HCT116 (cell line): ENCODE measurements around the gene HDHD5. TPM values are rescaled to one million over a fixed set of nuclear protein-coding genes. Genes with fewer than 3 reads are reported as not detected.

ENCODE experiments used
- ATAC-seq: fragments of 200-7000 bp; cut with Tn5 transposase; 2 replicates; pipeline ENCODE4 v1.9.1; 2020; ENCODE audit warnings: mild to moderate bottlenecking, moderate library complexity
- BruUV-seq: library from RNA; stranded (reverse); fragments of 400-500 nt; replicated peaks from 2 replicates; lab custom pipeline; 2021; lab: Mats Ljungman, UMichigan
- CTCF ChIA-PET: fragments of 300-600 bp; sonication (Branson Sonifier 250); formaldehyde crosslinking; loops from one replicate; lab custom pipeline; 2021; ENCODE audit warnings: antibody characterized with exemption; lab: Charles Lee
- POLR2A ChIA-PET: fragments of 300-600, 350-600 bp; sonication (Branson Sonifier 250); formaldehyde crosslinking; loops from one replicate; lab custom pipeline; 2021; ENCODE audit warnings: antibody characterized with exemption; lab: Charles Lee
- RAD21 ChIA-PET, 2 experiments: fragments of 300-600 bp; sonication (Branson Sonifier 250); formaldehyde crosslinking; loops; one replicate each; lab custom pipeline; 2023; ENCODE audit warnings: low total read pairs in 2 of 2; ENCODE audit not compliant: uncharacterized antibody in 2 of 2, unreplicated experiment in 2 of 2, low non-redundant PET in 1 of 2; lab: Charles Lee
- DNase-seq: peaks from one replicate; pipeline ENCODE4 v3.0.0-alpha.2; 2010; ENCODE audit warnings: low read depth, low spot score
- H2AFZ ChIP-seq: fragments of 200-600 bp; shearing (Covaris generic), sonication (generic); 2 replicates; pipeline ENCODE4 v1.6.1; 2017; ENCODE audit warnings: low read depth, mixed run types, mixed read lengths, antibody characterized with exemption, low read length; ENCODE audit not compliant: poor library complexity, severe bottlenecking
- H3K27ac ChIP-seq: 2 replicates; pipeline ENCODE4 v1.5.1; 2012; ENCODE audit warnings: low read depth, low read length
- H3K27me3 ChIP-seq: fragments of 200-600 bp; sonication (generic); 2 replicates; pipeline ENCODE4 v1.6.1; 2016; ENCODE audit warnings: mixed run types, low read length, mixed read lengths; ENCODE audit not compliant: insufficient read depth
- H3K36me3 ChIP-seq, 2 experiments: fragments of 200-500 bp in 1 of 2; fragments of 200-600 bp in 1 of 2; sonication (Bioruptor generic) in 1 of 2; sonication (generic) in 1 of 2; 2 replicates each; pipeline versions ENCODE4 v1.5.1 to v1.6.1; 2014 to 2016; ENCODE audit warnings: low read length in 2 of 2, inconsistent platforms in 1 of 2, mixed read lengths in 1 of 2, mixed run types in 1 of 2; ENCODE audit not compliant: insufficient read depth in 2 of 2, control insufficient read depth in 1 of 2
- H3K4me1 ChIP-seq, 2 experiments: fragments of 200-600 bp in 1 of 2; sonication (generic) in 1 of 2; 2 replicates each; pipeline versions ENCODE4 v1.5.1 to v1.6.1; 2012 to 2017; ENCODE audit warnings: low read length in 2 of 2, inconsistent platforms in 1 of 2, mild to moderate bottlenecking in 1 of 2, mixed read lengths in 1 of 2, mixed run types in 1 of 2, moderate library complexity in 1 of 2; ENCODE audit not compliant: insufficient read depth in 2 of 2, control insufficient read depth in 1 of 2
- H3K4me2 ChIP-seq: fragments of 200-600 bp; sonication (generic); 2 replicates; pipeline ENCODE4 v1.6.1; 2017; ENCODE audit warnings: mixed run types, low read length, mixed read lengths
- H3K4me3 ChIP-seq, 2 experiments: fragments of 200-600 bp in 1 of 2; sonication (generic) in 1 of 2; replicated peaks in 1 of 2; 2 replicates each; pipeline ENCODE4 v1.5.1; 2011 to 2016; ENCODE audit warnings: low read length in 2 of 2, control low read depth in 1 of 2, low read depth in 1 of 2, mild to moderate bottlenecking in 1 of 2, mixed read lengths in 1 of 2, mixed run types in 1 of 2
- H3K79me2 ChIP-seq: fragments of 200-600 bp; sonication (generic); 2 replicates; pipeline ENCODE4 v1.6.1; 2017; ENCODE audit warnings: mild to moderate bottlenecking, mixed run types, low read length, moderate library complexity, mixed read lengths; ENCODE audit not compliant: insufficient read depth
- H3K9ac ChIP-seq: fragments of 200-600 bp; sonication (generic); 2 replicates; pipeline ENCODE4 v1.6.1; 2016; ENCODE audit warnings: low read length, mixed read lengths
- H3K9me2 ChIP-seq: fragments of 200-600 bp; sonication (generic), shearing (Covaris generic); 2 replicates; pipeline ENCODE4 v1.6.1; 2017; ENCODE audit warnings: mixed run types, mild to moderate bottlenecking, moderate library complexity; ENCODE audit not compliant: insufficient read depth
- H3K9me3 ChIP-seq, 2 experiments: fragments of 200-500 bp in 1 of 2; fragments of 200-600 bp in 1 of 2; sonication (Bioruptor generic) in 1 of 2; sonication (generic) in 1 of 2; 2 replicates each; pipeline ENCODE4 v1.6.1; 2014 to 2017; ENCODE audit warnings: low read length in 2 of 2, mixed read lengths in 2 of 2, inconsistent platforms in 1 of 2, low read depth in 1 of 2, mild to moderate bottlenecking in 1 of 2, mixed run types in 1 of 2, moderate library complexity in 1 of 2; ENCODE audit not compliant: control insufficient read depth in 1 of 2, insufficient read depth in 1 of 2
- H4K20me1 ChIP-seq: fragments of 200-600 bp; sonication (generic), shearing (Covaris generic); 2 replicates; pipeline ENCODE4 v1.6.1; 2017; ENCODE audit warnings: mixed run types, mild to moderate bottlenecking, moderate library complexity; ENCODE audit not compliant: insufficient read depth
- ATF3 ChIP-seq: IDR thresholded peaks from 2 replicates; pipeline ENCODE4 v1.6.1; 2012
- CEBPB ChIP-seq: IDR thresholded peaks from 2 replicates; pipeline ENCODE4 v1.6.1; 2012; ENCODE audit warnings: low read depth
- EGR1 ChIP-seq: IDR thresholded peaks from 2 replicates; pipeline ENCODE4 v1.6.1; 2012; ENCODE audit warnings: low read depth
- EZH2 ChIP-seq: fragments of 200-600 bp; sonication (generic); IDR thresholded peaks from 2 replicates; pipeline ENCODE4 v1.6.1; 2017; ENCODE audit warnings: antibody characterized with exemption, mixed run types
- EZH2phosphoT487 ChIP-seq: fragments of 200-600 bp; IDR thresholded peaks from 2 replicates; pipeline ENCODE4 v1.6.1; 2018; ENCODE audit warnings: antibody characterized with exemption, borderline replicate concordance
- FOSL1 ChIP-seq: IDR thresholded peaks from 2 replicates; pipeline ENCODE4 v1.6.1; 2012; ENCODE audit warnings: low read depth
- JUND ChIP-seq: IDR thresholded peaks from 2 replicates; pipeline ENCODE4 v1.6.1; 2012
- RAD21 ChIP-seq: IDR thresholded peaks from 2 replicates; pipeline ENCODE4 v1.6.1; 2012; ENCODE audit warnings: low read depth, mild to moderate bottlenecking
- SP1 ChIP-seq: IDR thresholded peaks from 2 replicates; pipeline ENCODE4 v1.6.1; 2012; ENCODE audit warnings: low read depth
- TCF7L2 ChIP-seq: IDR thresholded peaks from 2 replicates; pipeline ENCODE4 v1.7.0; 2011; ENCODE audit warnings: borderline replicate concordance, inconsistent platforms; ENCODE audit not compliant: insufficient read depth, insufficient read length; ENCODE audit errors: extremely low read depth
- YY1 ChIP-seq: IDR thresholded peaks from 2 replicates; pipeline ENCODE4 v1.6.1; 2011; ENCODE audit warnings: low read length, low read depth, moderate library complexity, mild to moderate bottlenecking; ENCODE audit not compliant: insufficient replicate concordance; ENCODE audit errors: extremely low read depth
- intact Hi-C: fragments of 100-400 bp; cut with micrococcal nuclease; formaldehyde crosslinking; loops from 2 replicates; pipeline ENCODE4 v1.10.0; 2022
- total RNA-seq: library from RNA; stranded (reverse); gene quantifications from one replicate; pipeline ENCODE4 v1.2.1, GENCODE V29; 2021; ENCODE audit not compliant: unreplicated experiment

Gene HDHD5
- total RNA-seq, 1 experiment from 2014 or later, result 70.1 TPM

- no peak for TF ChIP-seq EZH2
- TF ChIP-seq RAD21, result no peak
- no peak for TF ChIP-seq JUND
- TF ChIP-seq EZH2phosphoT487, result no peak
Measured at GRCh38 chr22:17155941-17156340, 3.1 kb downstream of the HDHD5 start (continued).

- BruUV-seq, result no TSS peak
- RAD21 ChIA-PET, result no interaction called here
- H3K9me2 ChIP-seq, result no peaks in the 10 kb centered on the region
- POLR2A ChIA-PET, result no interaction called here
- no peak overlapping the region for H3K27ac ChIP-seq
- ATAC-seq, result no peak
- H3K36me3 ChIP-seq, result peaks cover 6 to 22% of the 10 kb centered on the region in 2 experiments; a peak in 3 of 4 replicates
- H2AFZ ChIP-seq, result no peak overlapping the region
- peaks cover 97% of the 10 kb centered on the region for H3K79me2 ChIP-seq
- no peak overlapping the region for H3K4me3 ChIP-seq
- CTCF ChIA-PET, result no interaction called here
- no peak for DNase-seq
- H3K9ac ChIP-seq, result no peak overlapping the region
- no peak overlapping the region for H3K4me2 ChIP-seq
- H4K20me1 ChIP-seq, result peaks cover 7% of the 10 kb centered on the region; the same call in 1 of the 2 replicates
- H3K4me1 ChIP-seq, result peaks cover 10 to 21% of the 10 kb centered on the region in 2 experiments
- intact Hi-C loops, result loop anchor here (5.0 kb wide), 2 partner anchors 56 to 71 kb away; partner anchors contain the start of gene IL17RA
- no peaks in the 10 kb centered on the region for H3K9me3 ChIP-seq
- TF ChIP-seq YY1 (no peak), SP1 (no peak), CEBPB (no peak), EGR1 (no peak)
- H3K27me3 ChIP-seq, result no peaks in the 10 kb centered on the region
Measured at GRCh38 chr22:17152971-17153370, 6.1 kb downstream of the HDHD5 start.

- Histone ChIP-seq H3K9me2 (no peaks in the 10 kb centered on the region), H3K27ac (no peak overlapping the region), H3K4me3 (no peak overlapping the region), H2AFZ (no peak overlapping the region), H3K4me2 (no peak overlapping the region), H3K9me3 (no peaks in the 10 kb centered on the region), H3K9ac (no peak overlapping the region), H4K20me1 (peaks cover 7% of the 10 kb centered on the region; the same call in 1 of the 2 replicates), H3K36me3 (peaks cover 8 to 22% of the 10 kb centered on the region in 2 experiments; a peak in 3 of 4 replicates), H3K79me2 (peaks cover 95% of the 10 kb centered on the region), H3K4me1 (peaks cover 3 to 15% of the 10 kb centered on the region in 2 experiments; a peak in 3 of 4 replicates), H3K27me3 (no peaks in the 10 kb centered on the region)
- DNase-seq, result no peak
- POLR2A ChIA-PET, result no interaction called here
- RAD21 ChIA-PET, result no interaction called here
- TF ChIP-seq FOSL1 (no peak), JUND (no peak), ATF3 (no peak), SP1 (no peak), TCF7L2 (no peak)
- BruUV-seq, result no TSS peak
- intact Hi-C loops, result loop anchor here (5.0 kb wide), 2 partner anchors 55 to 70 kb away; partner anchors contain the start of gene IL17RA
- CTCF ChIA-PET, result no interaction called here
- no peak for ATAC-seq
Measured at GRCh38 chr22:17152340-17152739, 6.7 kb downstream of the HDHD5 start.
